GM19467 (cell line): ENCODE data around the gene HDAC2.
"Not testable (repeated sequence)": the region's sequence is repeated elsewhere in the genome, so short reads cannot be mapped to it uniquely, and the experiment has no call there.

Experiments used
- ATAC-seq: cut with Tn5 transposase; IDR thresholded peaks from one replicate; pipeline ENCODE4 v1.9.1; 2021; ENCODE audit warnings: mild to moderate bottlenecking, moderate library complexity; ENCODE audit not compliant: unreplicated experiment

Gene HDAC2

GRCh38 chr6:113920663-113921267 lies 50.2 kb downstream of the HDAC2 start:
- ATAC-seq = peak; percentile 83

- ATAC-seq = not testable (repeated sequence)
Observed at GRCh38 chr6:113910285-113910684, 60.7 kb downstream of the HDAC2 start.

GRCh38 chr6:113909224-113909856 lies 61.6 kb downstream of the HDAC2 start:
- peak; percentile 61 for ATAC-seq

- ATAC-seq = no peak
Observed at GRCh38 chr6:113908801-113909200, 62.1 kb downstream of the HDAC2 start.

- ATAC-seq = no peak
Observed at GRCh38 chr6:113907102-113907815, 63.7 kb downstream of the HDAC2 start.

- no peak for ATAC-seq
Observed at GRCh38 chr6:113903666-113904330, 67.2 kb downstream of the HDAC2 start.

- no peak for ATAC-seq
Observed at GRCh38 chr6:113901482-113901881, 69.5 kb downstream of the HDAC2 start.

GRCh38 chr6:113894712-113895674 lies 76.0 kb downstream of the HDAC2 start:
- no peak for ATAC-seq

- no peak for ATAC-seq
Observed at GRCh38 chr6:113893866-113894265, 77.1 kb downstream of the HDAC2 start.

- ATAC-seq = no peak
Observed at GRCh38 chr6:113893451-113893850, 77.5 kb downstream of the HDAC2 start.

- ATAC-seq = no peak
Observed at GRCh38 chr6:113888956-113889630, 81.9 kb downstream of the HDAC2 start.

- ATAC-seq = no peak
Observed at GRCh38 chr6:113888493-113888892, 82.5 kb downstream of the HDAC2 start.

- no peak for ATAC-seq
Observed at GRCh38 chr6:113886512-113886911, 84.4 kb downstream of the HDAC2 start.

GRCh38 chr6:113884011-113884410 lies 86.9 kb downstream of the HDAC2 start:
- no peak for ATAC-seq
